Occipital lobe (tissue), 2 donors: ENCODE measurements around the gene ZEB2. TPM values are rescaled to one million over a fixed set of nuclear protein-coding genes. Genes with fewer than 3 reads are reported as not detected.
"Not testable (repeated sequence)": the region's sequence is repeated elsewhere in the genome, so short reads cannot be mapped to it uniquely, and the experiment has no call there.

Experiments used
- DNase-seq: peaks from one replicate; lab custom pipeline; 2025; lab: John Stamatoyannopoulos, UW
- total RNA-seq: library from RNA; depleted of rRNA; stranded (reverse); fragments of >200 nt; gene quantifications from one replicate; pipeline ENCODE4 v1.2.3, GENCODE V29; 2014

ZEB2 gene
- total RNA-seq, 1 donor from 2014 or later, result 430 TPM

GRCh38 chr2:144385381-144385780, 134.5 kb downstream of the ZEB2 start:
- no peak for DNase-seq

- no peak for DNase-seq
These were observed 136.3 kb downstream of the ZEB2 start for GRCh38 chr2:144383571-144384100.

GRCh38 chr2:144382849-144383248, 137.1 kb downstream of the ZEB2 start:
- DNase-seq, result no peak

- no peak for DNase-seq
These were observed 138.2 kb downstream of the ZEB2 start for GRCh38 chr2:144381716-144382115.

GRCh38 chr2:144379851-144380311, 140.0 kb downstream of the ZEB2 start:
- DNase-seq, result no peak

GRCh38 chr2:144378551-144378950, 141.4 kb downstream of the ZEB2 start:
- DNase-seq, result no peak

GRCh38 chr2:144377914-144378313, 142.0 kb downstream of the ZEB2 start:
- no peak for DNase-seq

GRCh38 chr2:144376926-144377325, 143.0 kb downstream of the ZEB2 start:
- no peak for DNase-seq

GRCh38 chr2:144376460-144376859, 143.5 kb downstream of the ZEB2 start:
- DNase-seq, result no peak

GRCh38 chr2:144374163-144374661, 145.7 kb downstream of the ZEB2 start:
- DNase-seq, result no peak

GRCh38 chr2:144372410-144373080, 147.4 kb downstream of the ZEB2 start:
- DNase-seq, result no peak

- DNase-seq, result no peak
These were observed 148.9 kb downstream of the ZEB2 start for GRCh38 chr2:144370937-144371584.

- DNase-seq, result no peak
These were observed 150.5 kb downstream of the ZEB2 start for GRCh38 chr2:144369416-144369815.

- DNase-seq, result no peak
These were observed 153.0 kb downstream of the ZEB2 start for GRCh38 chr2:144366825-144367429.

GRCh38 chr2:144364944-144365738, 154.8 kb downstream of the ZEB2 start:
- DNase-seq, result no peak

- DNase-seq, result not testable (repeated sequence)
These were observed 155.7 kb downstream of the ZEB2 start for GRCh38 chr2:144364247-144364646.

- no peak for DNase-seq
These were observed 157.5 kb downstream of the ZEB2 start for GRCh38 chr2:144362401-144362800.

- DNase-seq, result no peak
These were observed 158.2 kb downstream of the ZEB2 start for GRCh38 chr2:144361742-144362141.

- no peak for DNase-seq
These were observed 160.2 kb downstream of the ZEB2 start for GRCh38 chr2:144359684-144360083.

GRCh38 chr2:144358979-144359541, 160.9 kb downstream of the ZEB2 start:
- DNase-seq, result no peak

- no peak for DNase-seq
These were observed 161.4 kb downstream of the ZEB2 start for GRCh38 chr2:144358374-144358964.
